Hippocampal formation (tissue), 2 donors: Measurements from ENCODE around the gene MSH3.
"Not testable (repeated sequence)": the region's sequence is repeated elsewhere in the genome, so short reads cannot be mapped to it uniquely, and the experiment has no call there.

Experiments used
- DNase-seq, 2 donors: peaks; one replicate each; lab custom pipeline; 2025; lab: John Stamatoyannopoulos, UW

Gene MSH3

GRCh38 chr5:80797428-80798024 lies 143.1 kb downstream of the MSH3 start:
- no peak for DNase-seq

DNA sequence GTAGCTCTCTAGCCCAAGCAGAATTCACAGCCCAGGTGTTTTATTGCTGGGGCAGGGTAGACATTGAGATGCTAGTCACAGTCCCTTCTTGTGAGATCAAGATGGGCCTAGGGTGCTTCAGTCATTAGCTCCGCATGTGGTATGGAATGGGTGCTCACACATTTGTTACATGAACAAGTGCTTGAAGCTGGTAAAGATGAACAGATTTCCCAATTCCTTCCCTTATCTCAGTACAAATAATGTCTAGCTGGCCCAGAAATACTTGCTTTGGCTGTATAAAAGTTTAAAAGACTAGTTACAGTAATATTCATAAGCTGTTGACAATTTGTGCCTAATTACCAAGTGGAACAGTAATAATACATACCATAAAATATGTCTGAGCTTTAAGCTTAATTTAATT lies 143.7 kb downstream of the MSH3 start:
- no peak for DNase-seq

GRCh38 chr5:80798633-80799032 lies 144.2 kb downstream of the MSH3 start:
- DNase-seq: no peak

- DNase-seq: no peak
Observed at GRCh38 chr5:80799041-80799440, 144.6 kb downstream of the MSH3 start.

GRCh38 chr5:80799573-80799972 lies 145.1 kb downstream of the MSH3 start:
- DNase-seq: no peak

DNA sequence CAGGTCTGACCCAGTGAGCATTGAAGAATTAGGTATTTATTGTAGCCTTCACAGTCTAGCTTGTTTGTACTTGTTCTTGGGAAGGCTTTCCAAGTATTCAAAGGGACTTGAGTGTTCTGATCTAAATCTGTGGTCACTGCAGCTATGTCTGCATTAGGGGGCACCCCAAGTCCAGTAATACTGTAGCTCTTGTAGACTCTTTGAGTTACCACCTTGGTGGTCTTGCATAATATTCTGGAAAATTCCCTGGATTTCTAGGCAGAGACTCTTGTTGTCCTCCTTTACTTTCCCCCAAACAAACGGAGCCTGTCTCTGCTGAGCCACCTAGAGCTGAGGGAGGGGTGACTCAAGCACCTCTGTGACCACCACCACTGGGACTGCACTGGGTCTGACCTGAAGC lies 149.9 kb downstream of the MSH3 start:
- DNase-seq: no peak

GRCh38 chr5:80805038-80805437 lies 150.6 kb downstream of the MSH3 start:
- DNase-seq: no peak

DNA sequence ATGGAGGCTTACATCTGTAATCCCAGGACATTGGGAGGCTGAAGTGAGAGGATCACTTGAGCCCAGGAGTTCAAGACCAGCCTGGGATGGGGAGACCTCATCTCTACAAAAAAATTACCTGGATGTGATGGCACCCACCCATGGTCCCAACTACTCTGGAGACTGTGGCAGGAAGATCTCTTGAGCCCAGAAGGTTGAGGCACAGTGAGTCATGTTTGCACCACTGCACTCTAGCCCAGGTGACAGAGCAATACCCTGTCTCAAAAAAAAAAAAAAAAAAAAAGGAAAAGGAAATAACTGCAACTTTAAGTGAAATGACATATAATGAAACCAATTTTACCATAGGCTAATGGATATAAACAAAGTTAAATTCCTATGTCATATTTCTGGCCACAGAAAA lies 152.5 kb downstream of the MSH3 start:
- no peak for DNase-seq

GRCh38 chr5:80809451-80809850 lies 155.0 kb downstream of the MSH3 start:
- no peak for DNase-seq

GRCh38 chr5:80810425-80810824 lies 156.0 kb downstream of the MSH3 start:
- DNase-seq: no peak

DNA sequence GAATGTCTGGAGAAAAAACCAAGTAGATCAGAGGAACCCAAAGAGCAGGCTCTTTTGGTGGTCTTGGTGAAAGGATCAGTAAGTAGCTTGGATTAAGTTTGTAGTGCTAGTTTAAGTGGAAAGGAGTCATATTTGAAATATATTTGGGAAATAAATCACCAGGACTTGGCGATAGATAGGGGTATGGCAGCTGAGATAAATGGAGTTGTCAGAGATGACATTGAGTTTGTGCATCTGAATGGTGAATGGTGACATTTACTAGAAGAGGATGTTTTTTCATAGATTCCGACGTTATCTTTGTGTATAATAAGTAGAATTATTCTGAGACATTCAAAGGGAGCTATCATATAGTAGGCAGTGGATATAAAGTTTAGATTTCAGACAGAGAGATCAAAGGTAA lies 162.1 kb downstream of the MSH3 start:
- DNase-seq: no peak

DNA sequence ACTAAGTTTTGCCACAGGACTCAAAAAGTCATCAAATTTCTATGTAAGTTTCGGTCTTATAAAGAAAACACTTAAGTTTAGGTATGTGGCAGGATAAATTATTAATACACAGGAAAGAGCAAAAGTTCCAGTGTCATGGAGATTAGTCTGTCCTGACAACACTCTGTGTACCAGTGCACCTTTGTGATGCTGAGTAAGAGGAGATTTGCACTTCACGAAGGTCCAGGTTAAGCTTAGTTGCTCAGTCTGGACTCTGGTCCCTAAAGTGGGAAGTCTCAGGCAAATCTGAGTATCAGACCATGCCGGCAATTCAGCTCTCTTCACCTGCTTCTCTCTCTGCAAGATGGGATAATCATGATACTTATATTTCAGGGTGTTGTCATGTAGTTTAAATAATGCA lies 166.2 kb downstream of the MSH3 start:
- no peak for DNase-seq

- DNase-seq: no peak
Observed at GRCh38 chr5:80822640-80823039, 168.2 kb downstream of the MSH3 start.

GRCh38 chr5:80824159-80824558 lies 169.7 kb downstream of the MSH3 start:
- DNase-seq: not testable (repeated sequence)

- DNase-seq: no peak
Observed at GRCh38 chr5:80825786-80826460, 171.5 kb downstream of the MSH3 start.

GRCh38 chr5:80834710-80835109 lies 180.3 kb downstream of the MSH3 start:
- DNase-seq: no peak

DNA sequence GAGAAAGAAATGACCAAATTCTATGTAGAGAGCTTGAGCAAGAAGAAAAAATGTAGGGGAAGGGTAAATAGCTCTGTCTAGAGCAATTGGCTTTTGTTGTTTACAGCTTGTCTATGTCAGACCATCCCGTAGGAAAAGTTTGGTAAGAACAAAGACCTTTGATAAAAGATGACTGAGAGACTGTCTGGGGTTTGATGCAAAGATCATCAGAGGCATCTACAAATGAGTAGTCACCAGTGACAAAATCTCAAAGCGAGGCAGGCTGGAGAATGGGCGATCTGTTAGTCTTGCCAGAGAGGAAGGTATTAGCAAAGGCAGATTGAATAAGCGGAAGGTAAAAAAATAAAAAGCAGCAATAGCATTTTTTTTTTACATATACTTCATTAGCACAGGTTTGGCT lies 180.7 kb downstream of the MSH3 start:
- DNase-seq: no peak

DNA sequence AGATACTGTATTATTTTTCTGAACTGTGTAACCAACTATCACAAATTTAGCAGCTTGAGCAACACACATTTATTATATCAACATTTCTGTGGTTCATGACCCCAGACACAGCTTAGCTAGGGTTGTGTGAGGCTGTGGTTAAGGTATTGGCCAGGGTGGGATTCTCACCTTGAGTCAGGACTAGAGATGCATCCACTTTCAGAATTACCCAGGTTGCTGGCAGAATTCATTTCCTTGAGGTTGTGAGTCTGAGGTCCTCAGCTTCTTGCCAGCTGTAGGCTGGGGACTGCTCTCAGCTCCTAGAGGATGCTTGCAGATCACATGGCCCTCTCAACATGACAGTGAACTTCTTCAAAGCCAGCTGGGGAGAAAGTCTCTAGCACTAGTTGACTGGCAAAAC lies 183.2 kb downstream of the MSH3 start:
- no peak for DNase-seq

- not testable (repeated sequence) for DNase-seq
Observed at GRCh38 chr5:80841026-80841797, 186.8 kb downstream of the MSH3 start.

DNA sequence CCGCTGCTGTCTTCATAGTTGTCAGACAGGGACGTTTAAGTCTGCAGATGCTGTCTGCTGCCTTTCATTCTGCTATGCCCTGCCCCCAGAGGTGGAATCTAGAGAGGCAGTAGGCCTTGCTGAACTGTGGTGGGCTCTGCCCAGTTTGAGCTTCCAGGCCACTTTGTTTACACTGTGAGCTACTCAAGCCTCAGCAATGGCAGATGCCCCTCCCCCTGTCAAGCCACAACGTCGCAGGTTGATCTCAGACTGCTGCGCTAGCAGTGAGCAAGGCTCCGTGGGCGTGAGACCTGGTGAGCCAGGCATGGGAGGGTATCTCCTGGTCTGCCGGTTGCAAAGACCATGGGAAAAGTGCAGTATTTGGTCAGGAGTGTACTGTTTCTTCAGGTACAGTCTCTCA lies 192.0 kb downstream of the MSH3 start:
- DNase-seq: not testable (repeated sequence)

DNA sequence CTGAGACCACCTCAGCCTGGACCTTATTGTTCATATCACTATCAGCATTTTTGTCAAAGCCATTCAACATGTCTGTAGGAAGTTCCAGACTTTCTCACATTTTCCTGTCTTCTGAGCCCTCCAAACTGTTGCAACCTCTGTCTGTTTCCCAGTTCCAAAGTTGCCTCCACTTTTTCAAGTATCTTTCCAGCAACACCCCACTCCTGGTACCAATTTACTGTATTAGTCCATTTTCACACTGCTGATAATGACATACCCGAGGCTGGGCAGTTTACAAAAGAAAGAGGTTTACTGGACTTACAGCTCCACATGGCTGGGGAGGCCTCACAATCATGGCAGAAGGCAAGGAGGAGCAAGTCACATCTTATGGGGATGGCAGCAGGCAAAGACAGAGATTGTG lies 195.7 kb downstream of the MSH3 start:
- not testable (repeated sequence) for DNase-seq

DNA sequence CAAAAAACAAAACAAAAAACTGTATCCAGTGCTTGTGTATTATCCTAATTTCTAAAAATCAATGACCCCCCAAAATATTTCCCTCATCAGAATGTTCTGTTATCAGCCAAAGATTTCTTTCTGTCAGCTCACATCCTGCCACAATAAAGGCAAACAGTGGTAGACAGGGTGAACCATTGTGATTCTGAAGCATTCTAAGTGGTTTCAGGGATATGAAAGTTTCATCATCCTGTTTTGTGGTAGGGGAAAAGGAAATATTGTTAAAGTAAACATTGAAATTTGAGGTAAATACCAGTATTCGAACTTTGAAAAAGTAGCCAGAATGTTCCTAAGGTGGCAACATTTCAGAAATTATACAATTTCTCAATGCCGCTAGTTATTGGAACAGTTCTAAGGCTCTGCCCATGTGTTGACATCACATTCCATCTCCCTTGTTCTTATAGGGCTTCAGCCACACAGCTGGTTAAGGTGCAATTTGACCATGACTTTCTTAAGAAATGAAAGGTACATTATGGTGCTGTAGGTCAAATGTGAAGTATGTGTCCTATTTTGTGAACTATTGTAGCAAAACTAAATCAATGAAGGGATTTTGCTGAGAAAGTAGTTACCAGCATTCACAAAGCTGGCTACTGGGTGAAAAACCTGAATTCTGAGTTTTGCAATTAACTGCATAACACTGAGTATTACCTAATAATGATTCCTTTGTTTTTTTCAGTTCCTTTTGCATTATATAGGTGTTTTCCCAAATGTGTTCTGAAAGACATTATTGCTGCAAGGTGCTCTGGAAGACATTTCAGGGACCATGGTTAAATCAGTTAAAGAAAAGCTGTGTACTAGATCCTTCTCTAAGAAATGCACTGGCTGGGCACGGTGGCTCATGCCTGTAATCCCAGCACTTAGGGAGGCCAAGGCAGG lies 198.1 kb downstream of the MSH3 start:
- DNase-seq: no peak
